Erythroblast (primary cell): ENCODE data around the gene EPHA4.

Experiments
- GATA1 ChIP-seq: IDR thresholded peaks from 2 replicates; pipeline ENCODE4 v1.6.1; 2011; ENCODE audit warnings: low read depth, mild to moderate bottlenecking, control low read depth, low read length, moderate library complexity
- POLR2A ChIP-seq: IDR thresholded peaks from 2 replicates; pipeline ENCODE4 v1.6.1; 2011; ENCODE audit warnings: mild to moderate bottlenecking, low read length

DNA sequence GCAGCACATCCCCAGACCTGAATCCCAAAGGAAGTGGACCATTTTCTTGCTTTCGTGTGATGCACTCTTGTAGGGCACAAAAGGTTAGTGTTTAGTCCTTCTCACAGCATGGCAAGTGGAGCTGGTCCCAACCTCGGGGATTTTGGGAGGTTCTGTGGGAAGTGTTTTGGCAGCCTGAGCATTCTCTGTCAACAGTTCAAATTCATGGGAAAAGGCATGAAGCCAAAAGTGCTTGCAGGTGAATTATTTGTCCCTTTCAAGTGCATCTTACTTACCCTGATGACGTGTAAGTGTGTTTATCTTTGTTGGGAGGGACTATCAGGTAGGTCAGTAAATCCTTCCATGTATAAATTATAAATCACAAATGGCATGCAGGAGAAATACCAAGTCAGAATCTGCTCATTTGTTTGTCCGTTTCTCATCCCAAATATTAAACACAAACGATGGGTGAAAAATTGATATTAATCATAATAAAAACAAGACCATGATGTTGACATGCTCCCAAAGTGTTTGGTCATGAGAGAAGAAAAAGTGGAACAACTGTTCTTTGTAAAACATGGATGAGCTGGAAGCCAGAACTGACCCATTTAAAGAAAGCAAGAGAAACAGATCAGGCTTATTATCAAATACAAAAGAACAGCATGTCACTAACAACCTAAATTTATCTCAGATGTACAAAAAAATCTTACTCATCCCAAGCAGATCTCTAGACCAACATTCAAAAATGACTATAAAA is 57.6 kb downstream of the EPHA4 start:
- TF ChIP-seq POLR2A, result no peak
- TF ChIP-seq GATA1, result no peak
